Effector CD8-positive, alpha-beta T cell (primary cell): ENCODE results near the gene GAGE13.
"Not testable (repeated sequence)": the region's sequence is repeated elsewhere in the genome, so short reads cannot be mapped to it uniquely, and the experiment has no call there.

Source experiments
- DNase-seq: peaks from one replicate; lab custom pipeline; 2025; lab: John Stamatoyannopoulos, UW

The GAGE13 gene

DNA sequence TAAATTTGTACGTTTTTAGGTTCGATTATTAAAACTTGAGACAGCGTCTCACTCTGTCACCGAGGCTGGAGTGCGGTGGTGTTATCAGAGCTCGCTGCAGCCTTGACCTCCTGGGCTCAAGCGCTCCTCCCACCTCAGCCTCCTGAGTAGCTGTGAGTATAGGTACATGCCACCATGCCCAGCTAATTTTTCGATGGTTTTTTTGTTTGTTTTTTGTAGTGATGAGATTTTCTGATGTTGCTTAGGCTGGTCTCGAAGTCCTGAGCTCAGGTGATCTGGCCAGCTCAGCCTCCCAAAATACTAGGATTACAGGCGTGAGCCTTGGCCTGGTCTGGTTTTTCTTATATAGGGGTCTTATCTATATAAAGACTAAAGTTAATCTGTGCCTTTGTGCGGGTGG, 961 bp upstream of the GAGE13 start:
- DNase-seq: not testable (repeated sequence)

DNA sequence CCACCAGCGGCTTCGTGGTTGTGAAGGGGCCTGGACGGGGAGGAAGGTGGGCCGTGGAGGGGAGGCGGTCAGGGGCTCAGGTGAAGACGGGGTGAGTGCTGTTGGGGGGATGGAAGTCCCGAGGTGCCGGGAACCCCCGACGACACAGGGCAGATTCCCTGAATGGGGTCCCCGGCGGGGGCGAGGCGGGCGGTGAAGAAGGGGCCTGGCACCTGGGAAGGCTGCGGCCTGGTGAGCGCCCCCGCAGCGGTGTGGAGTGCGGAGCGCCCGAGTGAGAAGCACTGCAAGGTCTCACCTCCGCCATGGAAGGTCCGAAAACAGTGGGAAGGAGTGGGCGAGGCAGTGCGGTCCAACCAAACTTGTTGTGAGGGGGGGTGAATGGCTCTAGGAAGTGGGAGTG, 459 bp downstream of the GAGE13 start:
- not testable (repeated sequence) for DNase-seq

DNA sequence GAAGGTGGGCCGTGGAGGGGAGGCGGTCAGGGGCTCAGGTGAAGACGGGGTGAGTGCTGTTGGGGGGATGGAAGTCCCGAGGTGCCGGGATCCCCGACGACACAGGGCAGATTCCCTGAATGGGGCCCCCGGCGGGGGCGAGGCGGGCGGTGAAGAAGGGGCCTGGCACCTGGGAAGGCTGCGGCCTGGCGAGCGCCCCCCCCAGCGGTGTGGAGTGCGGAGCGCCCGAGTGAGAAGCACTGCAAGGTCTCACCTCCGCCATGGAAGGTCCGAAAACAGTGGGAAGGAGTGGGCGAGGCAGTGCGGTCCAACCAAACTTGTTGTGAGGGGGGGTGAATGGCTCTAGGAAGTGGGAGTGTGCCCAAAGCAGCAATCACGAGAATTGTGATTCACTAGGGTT, 10.1 kb downstream of the GAGE13 start:
- DNase-seq: not testable (repeated sequence)

DNA sequence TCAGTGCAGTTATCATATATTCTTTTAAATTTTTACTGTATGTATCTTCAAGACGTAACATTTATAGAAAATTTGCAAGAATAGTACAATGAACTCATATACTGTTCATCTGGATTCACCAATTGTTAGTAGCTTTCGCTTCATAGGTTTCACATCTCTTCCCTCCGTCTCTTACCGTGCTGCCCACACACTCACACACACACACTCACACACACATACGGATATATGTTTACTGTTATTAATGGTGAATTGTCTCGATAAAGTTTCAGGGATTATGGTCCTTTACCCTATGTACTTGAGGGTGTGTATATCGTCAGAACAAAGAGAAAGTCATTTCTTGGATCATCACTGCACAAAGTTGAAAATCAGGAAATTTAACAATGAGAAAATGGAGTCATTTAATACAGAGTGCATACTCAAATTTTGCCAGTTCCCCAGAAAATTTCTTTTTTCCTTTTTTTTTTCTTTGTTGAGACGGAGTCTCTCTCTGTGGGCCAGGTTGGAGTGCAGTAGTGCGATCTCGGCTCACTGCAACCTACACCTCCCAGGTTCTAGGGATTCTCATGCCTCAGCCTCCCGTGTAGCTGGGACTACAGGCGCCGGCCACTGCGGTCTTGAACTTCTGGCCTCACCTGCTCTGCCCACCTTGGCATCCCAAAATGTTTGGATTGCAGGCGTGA, 13.3 kb downstream of the GAGE13 start:
- DNase-seq: not testable (repeated sequence)

GRCh38 chrX:49345402-49345801, 14.0 kb downstream of the GAGE13 start:
- DNase-seq: not testable (repeated sequence)

DNA sequence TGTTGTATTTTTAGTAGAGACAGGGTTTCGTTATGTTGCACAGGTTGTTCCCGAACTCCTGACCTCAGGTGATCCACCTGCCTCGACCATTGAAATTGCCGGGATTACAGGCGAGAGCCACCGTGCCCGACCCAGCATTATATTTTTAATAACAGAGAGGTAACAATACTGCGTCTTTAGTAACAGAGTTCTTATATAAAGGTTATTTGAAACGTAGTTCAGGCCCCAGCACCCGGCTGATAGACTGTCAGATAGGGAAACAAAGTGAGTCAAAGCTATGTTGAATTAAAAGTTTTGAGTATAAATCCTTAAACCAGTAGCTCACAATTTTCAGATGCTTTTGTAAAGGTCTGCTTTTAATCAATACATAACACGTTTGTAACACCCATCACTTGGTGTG, 14.8 kb downstream of the GAGE13 start:
- not testable (repeated sequence) for DNase-seq
